GM23338 (cell line): ENCODE results near the gene PRLH. TPM values are rescaled to one million over a fixed set of nuclear protein-coding genes. Genes with fewer than 3 reads are reported as not detected.

Source experiments
- ATAC-seq: fragments of 200-7000 bp; cut with Tn5 transposase; 3 replicates; pipeline ENCODE4 v1.9.1; 2020
- DNase-seq: peaks from one replicate; pipeline ENCODE4 v3.0.0-alpha.2; 2015; ENCODE audit warnings: low spot score
- H2AFZ ChIP-seq: fragments of 200-600 bp; sonication (generic); 2 replicates; pipeline ENCODE4 v1.8.0; 2016; ENCODE audit warnings: antibody characterized with exemption, mild to moderate bottlenecking, moderate library complexity
- H3F3A ChIP-seq: fragments of 200-600 bp; sonication (generic); replicated peaks from 2 replicates; pipeline ENCODE4 v1.8.0; 2017; ENCODE audit warnings: antibody characterized with exemption, mixed run types, low read depth
- H3K27ac ChIP-seq: fragments of 200-600 bp; sonication (generic); 2 replicates; pipeline ENCODE4 v1.6.1; 2016; ENCODE audit warnings: low read depth
- H3K27me3 ChIP-seq: fragments of 200-600 bp; sonication (generic); 2 replicates; pipeline ENCODE4 v1.8.0; 2016; ENCODE audit warnings: mild to moderate bottlenecking, mixed run types, moderate library complexity; ENCODE audit not compliant: insufficient read depth
- H3K36me3 ChIP-seq: fragments of 200-600 bp; sonication (generic); 2 replicates; pipeline ENCODE4 v1.8.0; 2016; ENCODE audit warnings: mild to moderate bottlenecking; ENCODE audit not compliant: insufficient read depth
- H3K4me1 ChIP-seq: fragments of 200-600 bp; sonication (generic); 2 replicates; pipeline ENCODE4 v1.8.0; 2016; ENCODE audit warnings: mild to moderate bottlenecking, moderate library complexity; ENCODE audit not compliant: insufficient read depth
- H3K4me2 ChIP-seq: fragments of 200-600 bp; sonication (generic); 2 replicates; pipeline ENCODE4 v1.7.1; 2017; ENCODE audit warnings: mixed run types
- H3K4me3 ChIP-seq: fragments of 200-600 bp; sonication (generic); 2 replicates; pipeline ENCODE4 v1.6.1; 2016; ENCODE audit warnings: mixed run types
- H3K79me2 ChIP-seq: fragments of 200-600 bp; sonication (generic); replicated peaks from 2 replicates; pipeline ENCODE4 v1.8.0; 2017; ENCODE audit warnings: mild to moderate bottlenecking; ENCODE audit not compliant: insufficient read depth
- H3K9me2 ChIP-seq: fragments of 200-600 bp; sonication (generic); 2 replicates; pipeline ENCODE4 v1.8.0; 2017; ENCODE audit not compliant: insufficient read depth
- H4K20me1 ChIP-seq: fragments of 200-600 bp; sonication (generic); replicated peaks from 2 replicates; pipeline ENCODE4 v1.8.0; 2017; ENCODE audit warnings: mild to moderate bottlenecking; ENCODE audit not compliant: insufficient read depth
- H3K27ac Mint-ChIP-seq: 2 replicates; pipeline ENCODE4 v1.8.0; 2020; ENCODE audit warnings: inconsistent platforms, mild to moderate bottlenecking, moderate library complexity, mixed read lengths
- H3K27me3 Mint-ChIP-seq: 3 replicates; pipeline ENCODE4 v1.8.0; 2022; ENCODE audit warnings: low read depth, mild to moderate bottlenecking, moderate library complexity, mixed read lengths, inconsistent platforms; ENCODE audit not compliant: insufficient read depth, poor library complexity
- H3K36me3 Mint-ChIP-seq: 3 replicates; pipeline ENCODE4 v1.8.0; 2021; ENCODE audit warnings: low read depth, mild to moderate bottlenecking, inconsistent platforms, moderate library complexity, mixed read lengths
- H3K4me1 Mint-ChIP-seq: 3 replicates; pipeline ENCODE4 v1.8.0; 2020; ENCODE audit warnings: mild to moderate bottlenecking, inconsistent platforms, mixed read lengths
- H3K4me3 Mint-ChIP-seq: 3 replicates; pipeline ENCODE4 v1.8.0; 2021; ENCODE audit warnings: moderate library complexity, mild to moderate bottlenecking, inconsistent platforms, mixed read lengths
- H3K9me3 Mint-ChIP-seq: 3 replicates; pipeline ENCODE4 v1.8.0; 2020; ENCODE audit warnings: moderate library complexity, mild to moderate bottlenecking, inconsistent platforms, mixed read lengths
- CREB1 ChIP-seq: fragments of 250-450 bp; sonication (Bioruptor Pico); IDR thresholded peaks from 2 replicates; pipeline ENCODE4 v1.5.0; 2020; ENCODE audit warnings: low read depth, mild to moderate bottlenecking, moderate library complexity
- CTCF ChIP-seq, 2 experiments: fragments of 200-600 bp in 1 of 2; sonication (generic) in 1 of 2; conservative IDR thresholded peaks; 2 replicates each; pipeline versions ENCODE4 v1.5.1 to v1.6.1; 2016 to 2017; ENCODE audit warnings: antibody characterized with exemption in 2 of 2, low read depth in 2 of 2, mild to moderate bottlenecking in 2 of 2, moderate library complexity in 1 of 2
- POLR2AphosphoS5 ChIP-seq: IDR thresholded peaks from 2 replicates; pipeline ENCODE4 v1.6.1; 2016; ENCODE audit warnings: antibody characterized with exemption, low read depth
- STAT1 ChIP-seq: IDR thresholded peaks from one replicate; pipeline ENCODE4 v1.6.1; 2016; ENCODE audit warnings: antibody characterized with exemption; ENCODE audit not compliant: unreplicated experiment
- ZNF114 ChIP-seq: fragments of 250-450 bp; sonication (Bioruptor Pico); IDR thresholded peaks from 2 replicates; pipeline ENCODE4 v1.5.0; 2020; ENCODE audit warnings: mild to moderate bottlenecking, moderate library complexity
- ZNF331 ChIP-seq: fragments of 250-450 bp; sonication (Bioruptor Pico); IDR thresholded peaks from 2 replicates; pipeline ENCODE4 v1.5.0; 2020; ENCODE audit warnings: low read depth, mild to moderate bottlenecking, moderate library complexity
- ZNF462 ChIP-seq: fragments of 250-450 bp; sonication (Bioruptor Pico); IDR thresholded peaks from 2 replicates; pipeline ENCODE4 v1.5.0; 2020; ENCODE audit warnings: mild to moderate bottlenecking, moderate library complexity
- polyA plus RNA-seq: library from polyadenylated mRNA; unstranded; fragments of >200 nt; fragmentation: Nextera tagmentation; extraction: Ambion mirVana; gene quantifications from 2 replicates; pipeline ENCODE4 v1.2.1, GENCODE V29; 2016
- total RNA-seq: library from RNA; depleted of rRNA; stranded (reverse); fragments of >200 nt; shearing (Covaris generic); gene quantifications from 2 replicates; pipeline ENCODE4 v1.2.3, GENCODE V29; 2014

The PRLH gene
- total and polyA plus RNA-seq, 2 experiments from 2014 or later: not detected

- Histone ChIP-seq H3K4me2 (no peak overlapping the region), H2AFZ (0 out of 2 replicates have a peak overlapping the region, but pooled peaks have one; percentile 19)
Observed at GRCh38 chr2:237572021-237572741, 5.8 kb downstream of the PRLH start.

GRCh38 chr2:237572742-237573101 lies 6.3 kb downstream of the PRLH start:
- no peaks in the 10 kb centered on the region for H3K9me2 ChIP-seq
- peaks cover 18% of the 10 kb centered on the region for H3K4me1 Mint-ChIP-seq
- no peak overlapping the region for H3K4me3 ChIP-seq
- H2AFZ ChIP-seq: no peak overlapping the region
- no peaks in the 10 kb centered on the region for H4K20me1 ChIP-seq
- peaks cover 8% of the 10 kb centered on the region; the same call in 2 of the 3 replicates for H3K36me3 Mint-ChIP-seq
- ATAC-seq: no peak
- H3K4me2 ChIP-seq: no peak overlapping the region
- no peak overlapping the region for H3K27ac Mint-ChIP-seq
- H3K79me2 ChIP-seq: no peaks in the 10 kb centered on the region
- H3K9me3 Mint-ChIP-seq: peaks cover 4% of the 10 kb centered on the region; the same call in 1 of the 3 replicates
- H3K27ac ChIP-seq: no peak overlapping the region
- no peaks in the 10 kb centered on the region for H3F3A ChIP-seq
- no peak overlapping the region for H3K4me3 Mint-ChIP-seq
- no peak for DNase-seq
- H3K27me3 ChIP-seq: no peaks in the 10 kb centered on the region
- peaks cover 3% of the 10 kb centered on the region for H3K27me3 Mint-ChIP-seq
- no peaks in the 10 kb centered on the region for H3K36me3 ChIP-seq
- peaks cover 6% of the 10 kb centered on the region; the same call in 1 of the 2 replicates for H3K4me1 ChIP-seq
- TF ChIP-seq ZNF114 (CRISPR knock-in tag): no peak
- TF ChIP-seq CTCF (conservative IDR thresholded peaks at IDR 0.05; ENCODE audit: low read depth in 2 of 2): no peak
- TF ChIP-seq ZNF331: no peak
- no peak for TF ChIP-seq ZNF462 (CRISPR knock-in tag)
- no peak for TF ChIP-seq POLR2AphosphoS5
- no peak for TF ChIP-seq CREB1 (CRISPR knock-in tag)

More at GRCh38 chr2:237572021-237572741, 5.8 kb downstream of the PRLH start:
- H3K79me2 ChIP-seq: no peaks in the 10 kb centered on the region
- H3F3A ChIP-seq: no peaks in the 10 kb centered on the region
- no peaks in the 10 kb centered on the region for H3K9me2 ChIP-seq
- peaks cover 5% of the 10 kb centered on the region; the same call in 2 of the 3 replicates for H3K36me3 Mint-ChIP-seq
- H3K27ac Mint-ChIP-seq: no peak overlapping the region
- peaks cover 4% of the 10 kb centered on the region; the same call in 1 of the 3 replicates for H3K9me3 Mint-ChIP-seq
- peaks cover 7% of the 10 kb centered on the region for H3K27me3 Mint-ChIP-seq
- ATAC-seq: peak; percentile 96
- H3K4me3 Mint-ChIP-seq: no peak overlapping the region
- H3K4me1 Mint-ChIP-seq: peaks cover 18% of the 10 kb centered on the region
- no peak overlapping the region for H3K27ac ChIP-seq
- H3K36me3 ChIP-seq: no peaks in the 10 kb centered on the region
- TF ChIP-seq CTCF (conservative IDR thresholded peaks at IDR 0.05; ENCODE audit: low read depth in 2 of 2) (peak; percentile 93 to 100), CREB1 (CRISPR knock-in tag) (no peak), STAT1 (no peak)
- H3K27me3 ChIP-seq: no peaks in the 10 kb centered on the region
- H4K20me1 ChIP-seq: no peaks in the 10 kb centered on the region
- peaks cover 6% of the 10 kb centered on the region; the same call in 1 of the 2 replicates for H3K4me1 ChIP-seq
- H3K4me3 ChIP-seq: no peak overlapping the region
- peak; percentile 97 for DNase-seq
